ENCODE data around the gene HEMK1.
A peak's percentile ranks its signal among the peaks of the same experiment; 100 is the strongest.

HEMK1 gene

DNA sequence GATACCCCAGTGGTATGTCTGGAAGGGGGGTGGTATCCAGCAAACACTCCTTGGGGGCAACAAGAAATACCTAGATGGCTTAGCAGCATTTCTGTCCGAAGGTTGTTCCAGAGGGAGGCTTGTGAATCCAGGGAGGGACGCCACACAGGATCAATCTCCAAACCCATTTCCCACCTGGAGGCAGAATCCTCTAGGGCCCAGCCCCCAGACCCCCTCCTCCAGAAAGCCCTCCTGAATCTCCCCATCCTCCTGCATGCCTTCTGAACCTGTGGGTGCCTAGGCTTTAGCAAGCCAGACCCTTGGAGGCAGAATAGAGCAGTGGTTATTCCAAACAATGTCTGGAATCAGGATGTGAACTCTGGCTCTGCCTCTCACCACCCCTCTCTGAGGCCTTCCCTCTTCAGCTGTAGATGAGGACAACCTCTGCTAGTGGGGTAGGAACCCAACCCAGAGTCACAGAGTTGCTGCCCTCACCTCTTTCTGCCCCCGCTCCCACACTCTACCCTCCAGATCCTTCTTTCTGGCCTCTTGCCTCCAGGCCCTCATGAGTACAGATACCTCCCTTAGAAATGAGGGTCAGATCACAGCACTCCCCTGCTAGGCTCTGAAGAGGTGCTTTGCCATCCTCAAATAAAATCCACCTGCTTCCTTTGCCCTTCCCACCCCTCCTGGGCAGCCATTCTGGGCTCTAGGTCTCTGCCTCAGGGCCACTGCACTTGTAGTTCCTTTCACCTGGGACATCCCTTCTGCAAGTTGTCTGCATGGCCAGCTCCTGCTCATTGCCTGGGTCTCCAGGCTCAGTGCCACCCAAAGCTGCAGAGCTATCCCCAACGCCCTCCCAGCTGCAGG is 34.2 kb downstream of the HEMK1 start:
- no peak for DNase-seq

DNA sequence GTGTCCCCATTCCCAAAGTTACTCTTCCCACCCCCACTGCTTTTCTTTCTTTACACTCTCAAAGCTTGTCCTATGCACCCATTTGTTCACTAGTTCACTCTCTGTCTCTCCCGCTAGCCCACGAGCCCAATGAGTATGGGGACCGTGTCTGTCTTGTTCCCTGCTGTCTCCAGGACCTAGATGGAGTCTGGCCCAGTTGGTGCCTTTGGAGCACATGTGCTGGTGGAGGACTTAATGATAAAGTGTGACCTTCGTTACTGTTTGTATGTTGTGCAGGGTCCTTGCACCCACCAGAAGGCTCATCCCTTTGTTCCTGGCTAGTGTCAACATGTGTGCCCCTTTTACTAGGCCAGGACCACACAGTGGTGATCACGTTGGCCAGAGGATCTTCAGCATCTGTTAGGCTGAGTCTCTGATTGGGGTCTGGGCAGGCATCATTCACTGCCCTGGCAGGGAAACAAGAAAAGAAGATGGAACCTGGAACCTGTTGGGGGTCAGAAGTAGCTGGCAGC is 34.8 kb downstream of the HEMK1 start:
- no peak for DNase-seq

DNA sequence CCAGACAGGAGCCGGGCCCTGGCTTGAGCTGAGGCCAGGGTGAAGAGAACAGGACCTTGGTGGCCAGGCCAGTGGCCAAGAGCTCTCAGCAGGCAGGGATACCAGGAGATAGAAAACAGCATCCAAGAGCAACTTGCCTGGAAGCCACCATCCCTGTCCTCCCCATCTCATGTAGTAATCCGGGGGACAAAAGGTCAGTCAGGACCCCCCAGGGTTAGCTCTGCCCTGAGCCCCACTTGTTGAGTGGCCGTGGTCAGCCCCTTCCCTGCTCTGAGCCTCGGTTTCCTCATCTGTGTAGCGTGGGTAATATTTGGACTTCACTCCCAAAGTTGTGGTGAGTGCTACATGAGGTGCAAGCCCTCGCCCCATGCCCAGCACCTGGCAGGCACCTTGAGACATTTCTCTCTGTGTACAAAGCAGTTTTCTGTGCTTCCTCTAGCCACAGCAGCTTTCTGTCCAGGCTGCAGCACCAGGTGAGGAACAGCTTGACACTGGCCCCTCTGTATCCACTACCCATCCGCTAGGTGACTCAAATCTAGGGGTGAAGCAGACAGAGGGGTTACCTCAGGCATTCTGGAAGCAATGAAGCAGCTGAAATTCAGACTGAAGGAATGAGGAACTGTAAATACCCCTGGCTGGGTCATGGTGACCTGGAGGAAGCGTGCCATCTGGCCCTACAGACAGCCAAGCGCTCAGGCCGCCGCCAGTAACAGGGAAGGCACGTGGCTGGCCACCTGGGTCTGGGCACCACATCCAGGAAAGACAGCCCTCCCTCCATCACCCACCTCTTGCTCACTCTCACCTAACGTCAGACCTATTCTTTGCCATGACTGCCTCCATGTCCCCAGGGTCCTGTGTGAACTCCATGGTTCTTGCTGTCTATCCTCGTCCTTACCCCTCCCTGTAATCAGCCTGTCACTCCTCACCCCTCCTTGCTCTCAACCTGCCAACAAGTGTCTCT is 35.6 kb downstream of the HEMK1 start:
- no peak for DNase-seq

DNA sequence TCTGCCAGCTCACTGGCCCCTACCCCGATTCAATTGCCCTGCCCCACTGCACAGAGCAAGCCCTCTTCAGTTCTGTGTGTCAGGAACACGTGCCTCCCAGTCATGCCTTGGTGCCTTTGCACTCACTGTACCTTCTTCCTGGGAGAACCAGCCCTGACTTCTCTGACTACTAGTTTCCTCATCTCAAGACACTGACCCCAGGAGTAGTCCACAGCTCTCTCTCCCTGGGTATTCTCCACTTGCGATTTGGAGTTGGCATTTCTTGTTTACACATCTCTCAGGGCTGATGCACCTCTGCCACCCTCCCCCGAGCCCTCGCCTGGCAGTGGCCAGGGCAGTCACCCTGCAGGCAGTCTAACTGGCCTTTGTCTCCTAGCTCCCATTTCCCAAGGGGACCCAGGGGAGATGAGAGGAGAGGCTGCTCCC is 36.6 kb downstream of the HEMK1 start:
- DNase-seq, result no peak

DNA sequence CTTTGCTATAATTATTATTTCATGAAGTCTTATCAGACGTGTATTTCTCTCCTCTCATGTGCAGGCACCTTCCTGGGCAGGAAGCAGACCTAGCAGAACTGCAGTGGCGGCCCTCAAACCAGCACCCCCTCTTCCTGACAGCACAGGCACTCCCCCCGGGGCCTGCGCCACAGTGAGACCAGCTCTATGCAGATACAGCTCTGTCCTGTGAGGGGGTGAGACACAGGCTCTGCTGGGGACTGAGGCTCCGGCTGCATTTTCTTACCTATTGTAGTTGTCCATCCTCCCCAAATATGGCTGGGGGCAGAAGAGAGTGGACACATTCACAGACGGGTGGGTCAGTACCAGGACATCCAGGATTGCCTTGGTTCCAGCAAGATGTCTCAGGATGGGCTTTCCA is 37.3 kb downstream of the HEMK1 start:
- no peak for DNase-seq

DNA sequence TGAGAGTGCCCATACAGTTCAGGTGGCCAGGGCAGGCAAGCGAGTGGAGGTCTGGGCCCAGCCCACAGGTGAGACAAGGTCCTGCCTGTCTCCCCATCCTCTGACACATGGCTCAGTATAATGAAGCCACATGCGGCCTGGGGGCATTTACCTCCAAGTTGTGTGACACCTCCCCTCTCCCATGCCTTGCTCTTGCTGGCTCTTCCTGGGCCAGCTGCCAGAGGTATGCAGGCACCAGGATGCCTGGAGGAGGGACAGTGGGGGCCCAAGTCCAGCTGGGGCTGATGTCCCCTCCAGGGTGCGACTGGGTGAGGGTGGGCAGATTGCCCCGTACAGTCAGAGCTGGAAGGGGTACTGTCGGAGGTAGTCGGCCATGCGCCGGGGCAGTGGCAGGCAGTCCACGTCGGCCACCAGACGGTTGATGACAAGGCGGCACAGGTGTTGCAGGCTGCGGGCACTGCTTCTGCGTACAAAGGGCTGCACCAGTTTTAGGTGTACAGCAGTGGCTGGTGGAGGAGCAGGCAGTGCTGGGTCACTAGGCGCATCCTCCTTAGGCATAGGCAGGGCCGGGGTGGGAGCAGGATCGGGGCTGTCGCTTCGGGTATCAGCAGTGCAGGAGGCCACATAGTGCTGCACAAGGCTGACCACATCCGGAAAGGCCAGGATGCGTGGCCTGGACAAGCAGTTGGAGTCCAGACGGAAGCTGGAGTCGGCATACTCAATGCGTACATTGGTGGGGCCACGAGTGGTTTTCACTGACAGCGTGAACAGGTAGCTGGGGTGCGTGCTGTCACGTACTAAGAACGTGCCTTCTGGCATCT is 38.2 kb downstream of the HEMK1 start:
- no peak for DNase-seq

DNA sequence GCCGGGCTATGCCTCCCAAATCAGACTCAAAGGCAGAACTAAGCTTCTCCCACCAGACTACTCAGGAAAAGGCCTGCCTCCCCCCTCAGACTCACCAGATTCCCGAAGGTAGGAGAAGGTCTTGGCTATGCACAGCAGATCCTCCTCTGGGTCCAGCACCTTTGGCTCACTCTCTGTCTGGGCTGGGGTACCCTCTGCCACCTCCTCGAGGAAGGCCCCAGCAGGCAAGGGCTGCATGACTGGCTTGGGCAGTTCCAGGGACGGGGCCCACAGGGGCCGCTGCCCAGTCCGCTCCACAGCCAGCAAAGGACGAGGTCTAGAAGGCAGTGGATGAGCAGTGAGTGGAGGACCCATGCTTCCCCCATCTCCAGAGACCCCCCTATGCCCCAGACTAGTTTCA is 39.0 kb downstream of the HEMK1 start:
- no peak for DNase-seq

DNA sequence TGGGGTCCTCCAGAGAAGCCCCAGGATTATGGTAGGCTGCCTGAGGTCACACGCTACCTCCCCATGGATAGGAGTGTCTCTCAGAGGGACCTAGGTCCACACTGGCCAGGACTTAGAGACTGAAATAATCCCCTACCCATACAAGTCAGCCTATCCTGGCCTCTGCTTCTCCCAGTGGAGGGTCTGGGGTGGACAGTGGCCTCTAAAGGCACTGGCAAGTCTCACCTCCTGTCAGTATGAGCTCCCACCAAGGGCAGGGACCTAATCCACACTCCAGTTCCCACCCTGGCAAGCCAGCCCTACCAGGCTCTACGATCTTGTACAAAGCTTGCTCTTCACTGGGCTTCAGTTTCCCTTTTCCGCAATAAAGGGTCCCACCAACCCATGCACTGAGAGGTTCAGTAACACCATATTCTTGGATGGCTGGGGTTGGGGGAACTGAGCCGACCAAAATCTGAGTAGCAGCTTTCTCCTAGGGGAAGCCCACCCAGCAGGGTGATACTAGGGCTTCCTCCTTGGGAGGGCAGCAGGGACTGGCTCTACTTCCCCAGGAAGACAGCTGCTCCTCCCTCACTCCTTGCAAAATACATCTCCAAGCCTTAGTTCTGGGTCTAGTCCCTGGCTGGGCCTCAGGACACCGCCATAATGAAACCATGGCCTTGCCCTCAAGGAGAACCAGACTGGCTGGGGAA is 39.9 kb downstream of the HEMK1 start:
- no peak for DNase-seq

DNA sequence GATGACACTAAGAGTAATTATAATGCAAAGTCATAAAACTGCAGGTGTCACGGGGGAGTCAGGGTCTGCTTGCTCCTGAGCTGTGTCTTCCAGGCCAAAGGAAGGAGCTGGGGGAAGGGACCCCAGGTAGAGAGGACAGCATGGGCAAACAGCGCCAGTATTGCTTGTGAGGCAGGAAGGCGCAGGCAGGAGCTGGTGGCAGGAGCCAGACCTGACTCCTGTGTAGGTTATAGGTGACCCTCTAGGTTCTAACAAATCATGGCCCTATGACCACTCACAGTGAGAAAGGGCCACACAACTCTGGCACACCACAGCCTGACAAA is 40.4 kb downstream of the HEMK1 start:
- no peak for DNase-seq

DNA sequence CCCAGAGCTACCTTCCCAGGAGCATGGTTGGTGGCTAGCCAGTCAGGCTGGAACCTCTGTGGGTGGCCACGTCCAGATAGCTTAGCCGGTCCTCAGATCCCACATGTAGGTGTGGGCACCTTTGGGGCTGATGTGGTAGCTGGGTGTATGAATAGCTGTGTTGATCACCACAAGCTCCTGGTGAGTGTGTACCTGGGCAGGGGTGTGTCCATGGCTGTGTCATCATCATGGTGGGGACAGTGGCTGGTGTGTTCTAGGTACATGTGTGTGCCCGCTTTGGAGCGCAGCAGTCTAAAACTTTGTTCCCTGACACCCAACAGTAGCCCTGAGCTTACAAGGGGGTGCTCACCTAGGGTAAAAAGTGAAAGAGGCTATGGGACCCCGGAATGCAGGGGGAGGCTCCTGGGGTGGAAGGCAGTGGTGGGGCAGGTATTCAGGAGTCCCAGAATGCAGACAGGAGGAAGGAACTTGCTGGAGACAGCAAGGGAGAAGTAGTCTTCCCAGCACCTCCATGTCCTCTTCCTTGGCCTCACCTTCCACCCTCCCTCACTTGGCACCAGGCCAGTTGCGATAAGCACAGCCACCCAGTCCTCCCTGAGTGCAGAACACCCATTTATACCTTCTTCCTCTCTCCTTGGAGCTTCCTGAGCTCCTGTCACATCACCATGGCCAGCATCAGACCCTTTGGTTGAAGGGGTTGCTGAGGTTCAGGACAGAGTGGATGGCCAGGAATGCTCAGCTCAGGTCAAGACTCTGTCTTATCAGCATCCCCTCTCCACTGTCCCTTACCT is 41.1 kb downstream of the HEMK1 start:
- no peak for DNase-seq

DNA sequence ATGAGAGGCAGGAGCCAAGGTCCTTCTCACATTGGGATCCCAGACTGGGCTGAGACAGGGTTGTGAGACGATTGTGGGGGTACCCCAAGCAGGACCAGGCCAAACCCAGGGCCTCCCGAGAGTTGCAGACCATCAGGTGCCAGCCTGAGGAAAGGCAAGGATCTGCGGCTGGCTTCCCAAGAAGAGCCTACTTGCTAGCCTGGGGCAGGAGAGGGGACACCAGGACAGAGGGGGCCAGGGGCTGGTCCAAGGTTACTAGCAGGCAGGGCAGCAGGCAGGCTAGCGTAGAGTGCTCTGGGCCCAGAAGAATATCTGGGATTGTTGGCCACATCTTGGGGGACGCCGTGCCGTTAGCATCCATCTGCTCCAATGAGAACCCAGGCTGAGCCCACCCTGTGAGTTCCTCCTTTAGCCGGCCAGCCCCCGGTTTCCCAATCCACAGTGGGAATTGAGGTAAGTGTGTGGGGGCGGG is 41.7 kb downstream of the HEMK1 start:
- DNase-seq, result no peak

DNA sequence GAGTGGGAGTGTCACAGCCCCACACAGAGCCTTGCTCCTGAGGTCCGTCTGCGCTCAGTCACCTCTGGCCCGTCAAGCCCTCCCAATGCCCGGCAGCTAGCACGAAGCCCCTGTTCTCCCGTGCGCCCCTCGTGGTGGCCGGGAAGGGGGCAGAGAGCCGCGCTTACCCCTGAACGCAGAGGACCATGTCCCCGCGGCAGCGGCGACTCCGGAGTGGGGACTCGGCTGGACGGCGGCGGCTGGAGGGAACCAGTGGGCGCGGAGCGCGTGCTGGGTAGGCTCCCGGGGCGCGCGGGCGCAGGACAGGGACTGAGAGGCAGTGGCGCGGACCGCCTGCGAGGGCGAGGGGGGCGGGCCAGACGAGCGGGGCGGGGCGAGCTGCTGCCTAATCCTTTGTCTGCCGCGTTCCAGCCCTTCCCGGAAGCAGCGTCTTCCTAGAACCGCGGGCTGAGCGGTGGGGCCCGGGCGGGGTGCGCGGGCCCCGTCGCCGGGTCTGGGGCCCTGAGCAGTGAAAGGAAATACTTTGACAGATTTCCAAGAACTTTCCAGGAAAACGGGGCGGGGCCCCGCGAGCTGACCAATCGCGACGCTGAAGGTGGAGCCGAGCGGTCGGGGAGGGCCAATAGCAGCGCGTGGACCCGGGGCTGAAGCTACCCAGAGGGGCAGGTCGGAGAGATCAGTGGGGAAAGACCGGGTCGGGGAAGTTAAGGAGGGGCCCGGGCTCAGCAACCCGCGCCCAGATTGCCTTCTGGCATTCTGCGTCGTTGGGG is 42.3 kb downstream of the HEMK1 start, which contains the start of gene CISH:
CISH (minus strand) TSS at position 311 of the 770 bp plus-strand sequence; CDS start at position 187, 124 bp downstream.
- DNase-seq, result peak; percentile 93

DNA sequence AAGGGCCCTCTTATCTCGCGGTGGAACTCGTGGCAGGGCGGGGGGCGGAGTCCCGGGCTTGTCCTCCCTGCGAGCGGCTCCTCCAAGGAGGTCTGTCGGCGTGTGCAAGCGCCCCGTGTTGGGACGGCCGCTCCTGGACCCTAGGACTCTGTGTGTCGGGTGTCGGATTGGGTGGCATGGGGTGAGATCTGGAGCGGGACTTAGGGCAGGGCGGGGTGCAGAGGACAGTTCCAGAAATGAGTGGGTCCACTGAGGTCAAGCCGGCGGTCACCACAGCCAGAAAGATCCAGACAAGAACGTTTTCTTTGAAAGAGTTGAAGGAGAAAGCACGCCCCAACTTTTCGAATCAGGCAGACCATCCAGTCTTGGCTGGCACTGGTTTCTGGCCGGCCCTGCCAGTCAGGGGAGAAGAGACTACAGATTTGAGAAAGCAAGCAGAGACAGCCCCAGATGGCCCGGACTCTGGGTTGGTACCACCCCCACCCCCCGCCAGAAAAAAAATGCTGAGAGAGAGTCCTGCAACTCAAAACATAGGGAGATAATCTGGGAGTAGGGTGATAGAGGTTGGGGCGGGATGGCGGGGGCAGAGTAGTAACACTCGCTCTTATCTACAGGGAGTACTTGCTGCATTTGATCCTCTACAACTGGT is 43.0 kb downstream of the HEMK1 start:
- DNase-seq, result no peak

DNA sequence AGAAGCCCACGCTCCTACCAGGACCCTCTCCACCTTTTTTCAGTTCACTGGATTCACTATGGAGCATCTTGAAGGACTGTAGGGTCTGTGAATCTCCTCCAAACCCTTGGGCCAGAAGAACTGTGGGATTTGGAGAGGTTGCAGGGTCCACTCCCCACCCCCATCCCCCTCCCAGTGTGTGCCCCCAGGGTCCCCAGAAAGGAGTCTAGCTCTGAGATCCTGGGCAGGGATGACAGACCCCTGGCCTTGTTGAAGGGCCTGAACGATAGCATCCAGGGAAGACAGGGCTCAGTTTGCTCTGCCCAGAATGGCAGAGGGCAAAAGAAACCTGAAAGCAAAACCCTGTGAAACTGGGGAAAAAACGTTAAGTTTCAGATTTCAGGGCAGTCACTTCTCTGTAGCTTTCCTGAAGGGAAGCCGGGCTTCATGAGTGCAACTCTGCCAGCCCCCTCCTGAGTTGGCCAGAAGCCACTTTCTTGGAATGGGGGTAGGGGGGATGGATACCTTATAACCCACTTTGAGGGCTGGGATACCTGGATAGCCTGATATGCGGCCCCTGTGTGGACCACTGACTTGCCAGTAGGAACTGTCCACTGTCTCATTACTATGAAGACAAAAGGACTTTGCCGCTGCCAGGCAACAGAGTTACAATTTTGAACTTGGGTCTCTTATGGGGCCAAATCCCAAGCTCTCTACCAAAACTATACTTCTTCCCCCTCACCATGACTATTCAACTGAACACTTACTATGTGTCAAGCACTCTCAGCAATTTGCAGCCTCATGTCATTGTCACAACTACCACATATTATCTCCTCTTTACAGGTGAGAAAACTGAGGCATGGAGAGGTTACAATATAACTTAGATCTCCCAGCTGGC is 43.9 kb downstream of the HEMK1 start:
- DNase-seq, result no peak

DNA sequence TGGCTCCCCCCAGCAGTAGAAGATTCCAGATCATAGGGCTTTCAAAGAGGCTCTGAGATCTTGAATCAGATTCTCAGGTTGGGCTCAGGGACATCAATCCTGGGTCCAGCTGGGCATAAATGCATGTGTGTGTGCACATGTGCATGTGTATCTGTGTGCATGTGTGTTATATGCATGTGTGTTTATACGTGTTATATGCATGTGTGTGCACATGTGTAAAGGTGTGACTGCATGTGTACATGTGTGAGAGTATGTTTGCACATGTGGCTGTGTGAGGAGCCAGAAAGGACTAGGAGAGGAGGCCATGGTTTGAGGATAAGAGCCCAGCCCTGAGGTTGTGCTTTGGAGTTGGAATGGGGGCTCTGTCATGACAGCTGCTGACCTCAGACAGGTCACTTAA is 45.9 kb downstream of the HEMK1 start:
- no peak for DNase-seq

DNA sequence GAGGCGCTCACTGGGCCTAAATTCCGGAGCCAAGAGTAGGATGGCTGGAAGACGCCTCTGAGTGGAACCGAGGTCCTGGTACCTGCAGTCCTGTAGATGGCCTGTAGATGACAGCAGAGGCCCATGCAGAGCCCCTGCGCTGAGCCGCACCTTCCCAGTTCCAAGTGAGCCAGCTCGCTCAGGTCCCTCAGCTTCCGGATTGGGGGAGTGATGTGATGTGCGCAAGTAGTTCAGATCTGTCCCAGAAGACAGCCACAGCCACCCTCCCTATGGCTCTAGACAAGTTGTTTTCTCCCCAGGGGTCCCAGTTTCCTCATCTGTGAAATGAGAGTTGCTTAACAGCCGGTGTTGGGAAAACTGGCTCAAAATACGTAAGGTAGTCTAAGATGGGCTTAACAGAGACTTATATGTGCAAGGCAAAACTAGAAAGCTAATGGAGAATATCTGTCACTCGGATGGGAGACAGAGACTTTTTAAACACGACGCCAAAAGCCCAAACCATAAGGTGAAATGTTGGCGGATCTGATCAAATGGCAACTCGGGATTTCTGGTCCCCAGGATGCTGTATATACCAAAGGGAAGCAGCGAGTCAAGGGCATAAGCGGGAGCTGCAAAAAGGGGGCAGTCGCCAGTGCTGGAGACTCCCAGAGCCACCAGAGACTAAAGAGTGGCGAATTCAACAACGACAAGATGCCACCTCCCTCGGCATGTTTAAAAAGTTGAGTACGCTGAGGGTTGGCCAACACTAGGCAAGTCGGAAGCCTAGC is 46.9 kb downstream of the HEMK1 start:
- DNase-seq, result peak; percentile 81

DNA sequence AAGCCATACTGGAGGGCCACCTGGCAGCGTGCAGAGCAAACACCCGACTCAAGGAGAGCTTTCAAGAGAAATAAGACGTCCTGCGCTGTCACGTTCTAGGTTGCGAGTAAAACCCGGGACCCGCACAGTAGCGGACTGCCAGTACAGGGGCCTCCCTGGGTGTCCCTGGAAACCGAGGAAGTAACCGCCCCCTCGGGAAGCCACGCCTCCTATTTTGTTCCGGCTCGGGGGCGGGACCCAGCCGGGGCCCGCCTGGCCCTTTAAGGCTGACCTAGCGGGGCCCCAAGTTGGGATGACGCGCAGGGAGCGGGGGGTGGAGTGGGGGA is 47.4 kb downstream of the HEMK1 start:
- DNase-seq, result peak; percentile 90

Measured in EL (cell line).